Hematopoietic multipotent progenitor cell treated with erythropoietin and hydrocortisone succinate and interleukin-3 and kit ligand, for 8 days (in vitro differentiated cells): ENCODE results near the gene TOM1.
A peak's percentile ranks its signal among the peaks of the same experiment; 100 is the strongest.
"Not testable (repeated sequence)": the region's sequence is repeated elsewhere in the genome, so short reads cannot be mapped to it uniquely, and the experiment has no call there.

ENCODE experiments used
- DNase-seq: peaks from one replicate; pipeline ENCODE4 v3.0.0-alpha.2; 2015

TOM1 gene

DNA sequence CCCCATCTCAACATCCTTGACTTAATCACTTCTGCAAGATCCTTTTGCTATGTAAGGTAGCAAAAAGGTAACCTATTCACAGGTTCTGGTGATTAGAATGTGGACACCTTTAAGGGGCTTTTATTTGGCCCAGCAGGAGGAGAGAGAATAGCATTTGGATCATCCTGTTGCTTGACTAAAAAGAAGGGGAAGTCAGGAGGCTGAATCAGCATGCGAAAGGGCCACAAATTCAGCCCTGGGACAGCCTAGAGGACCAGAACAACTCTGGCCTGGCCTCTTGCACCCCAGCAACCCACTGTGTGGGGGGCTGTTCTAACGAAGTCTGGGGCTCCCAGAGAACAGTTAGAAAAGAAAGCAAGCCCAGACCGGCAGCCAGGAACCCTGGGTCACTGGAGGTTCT, 78.0 kb downstream of the TOM1 start:
- DNase-seq = no peak

DNA sequence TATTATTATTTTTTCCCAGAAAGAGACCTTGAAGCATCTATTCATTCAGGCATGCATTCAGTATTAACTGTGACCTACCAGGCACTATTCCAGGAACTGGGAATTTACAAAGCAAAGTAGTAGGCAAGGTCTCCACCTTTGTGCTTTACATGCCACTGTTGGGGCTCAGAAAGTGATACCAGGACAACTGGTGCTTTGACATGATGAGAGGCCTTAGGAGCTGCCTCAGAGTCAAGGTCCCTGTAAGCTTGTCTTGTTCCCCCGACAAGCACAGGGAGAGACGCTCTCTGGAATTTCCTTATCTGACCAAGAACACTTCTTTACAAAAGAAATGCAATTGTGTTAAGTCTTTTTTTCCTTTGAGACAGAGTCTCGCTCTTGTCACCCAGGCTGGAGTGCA, 78.9 kb downstream of the TOM1 start:
- DNase-seq = no peak

DNA sequence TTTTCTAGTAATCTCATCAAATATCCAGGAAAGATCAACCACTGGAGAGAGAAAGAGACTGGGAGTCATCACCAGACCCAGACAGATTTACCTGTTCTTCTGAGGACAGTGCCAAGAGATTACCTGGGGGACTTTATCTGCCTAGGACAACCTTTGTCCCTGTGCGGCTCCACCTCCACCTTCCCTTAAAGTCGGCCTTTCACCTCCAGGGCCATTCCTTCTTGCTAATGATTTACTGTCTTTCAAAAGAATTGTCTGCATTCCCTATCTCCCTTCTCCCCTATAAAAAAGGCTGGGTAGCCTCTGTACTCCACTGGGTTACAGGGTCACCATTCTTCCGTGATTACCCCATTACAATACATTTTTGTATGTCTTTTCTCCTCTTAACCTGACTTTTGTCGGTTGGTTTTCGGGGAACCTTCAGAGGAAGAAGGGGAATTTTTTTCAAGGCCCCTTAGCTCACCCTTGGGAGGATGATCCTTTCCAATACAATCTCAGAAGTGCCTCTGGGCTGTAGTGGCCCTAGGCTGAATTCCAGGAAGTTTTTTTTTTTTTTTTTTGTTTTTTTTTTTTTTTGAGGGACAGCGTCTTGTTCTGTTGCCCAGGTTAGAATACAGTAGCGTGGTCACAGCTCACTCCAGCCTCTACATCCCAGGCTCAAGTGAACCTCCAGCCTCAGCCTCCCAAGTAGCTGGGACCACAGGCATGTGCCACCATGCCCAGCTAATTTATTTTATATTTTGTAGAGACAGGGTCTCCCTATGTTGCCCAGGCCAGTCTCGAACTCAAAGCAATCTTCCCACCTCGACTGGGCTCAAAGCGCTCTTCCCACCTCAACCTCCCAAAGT, 79.7 kb downstream of the TOM1 start:
- no peak for DNase-seq

DNA sequence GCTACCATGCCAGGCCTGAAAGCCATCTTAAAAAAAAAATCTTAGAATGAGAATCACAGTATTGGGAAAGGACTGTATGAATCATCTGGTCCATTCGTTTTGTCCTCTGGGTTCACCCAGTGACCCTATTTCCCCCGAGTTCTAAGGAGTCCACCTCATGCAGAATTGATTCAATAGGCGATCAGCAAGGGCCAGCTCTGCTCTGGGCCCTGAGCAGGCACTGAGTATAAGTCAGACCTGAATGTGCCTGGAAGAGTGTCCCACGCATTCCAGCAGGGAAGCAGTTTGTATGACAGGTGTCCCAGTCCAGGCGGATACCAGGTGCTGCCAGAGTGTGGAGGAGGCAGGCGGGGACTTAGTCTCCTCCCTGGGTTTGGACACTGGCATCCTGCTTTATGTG, 80.3 kb downstream of the TOM1 start:
- no peak for DNase-seq

DNA sequence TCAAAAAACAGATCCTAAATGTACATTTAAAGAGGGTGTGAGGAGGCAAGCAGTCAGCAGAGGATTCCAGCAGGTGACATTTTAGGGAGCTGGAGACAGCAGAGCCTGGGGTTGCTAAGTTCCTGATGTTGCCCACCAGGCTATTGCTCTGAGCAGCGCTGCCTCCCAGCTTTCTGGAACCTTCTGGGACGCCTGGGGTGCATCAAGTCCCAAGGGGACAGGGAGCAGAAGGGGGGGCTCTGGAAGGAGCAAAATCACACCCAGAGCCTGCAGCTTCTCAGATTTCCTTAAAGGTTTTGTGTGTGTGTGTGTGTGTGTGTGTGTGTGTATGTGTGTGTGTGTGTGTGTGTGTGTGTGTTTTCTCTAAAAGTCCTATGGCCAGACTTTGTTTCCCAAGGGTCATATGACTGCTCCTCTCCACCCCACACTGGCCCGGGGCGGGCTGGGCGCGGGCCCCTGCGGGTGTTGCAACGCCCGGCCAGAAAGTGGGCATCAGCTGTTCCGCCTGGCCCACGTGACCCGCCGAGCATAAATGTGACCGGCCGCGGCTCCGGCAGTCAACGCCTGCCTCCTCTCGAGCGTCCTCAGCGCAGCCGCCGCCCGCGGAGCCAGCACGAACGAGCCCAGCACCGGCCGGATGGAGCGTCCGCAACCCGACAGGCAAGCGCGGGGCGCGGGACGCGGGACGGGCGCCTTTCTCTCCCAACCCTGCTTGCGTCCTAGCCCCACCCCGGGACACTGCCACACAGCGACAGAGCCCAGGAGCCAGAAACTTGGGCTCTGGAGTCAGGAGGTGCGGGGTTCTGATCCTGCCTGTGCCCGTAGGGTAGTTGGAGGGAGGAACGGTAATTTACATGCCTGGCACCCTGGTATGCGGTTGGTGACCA, 81.1 kb downstream of the TOM1 start, which contains the start of gene HMOX1:
HMOX1 (plus strand) TSS at position 560 of the 887 bp plus-strand sequence; CDS start at position 638, 78 bp downstream.
- DNase-seq = peak; percentile 67

DNA sequence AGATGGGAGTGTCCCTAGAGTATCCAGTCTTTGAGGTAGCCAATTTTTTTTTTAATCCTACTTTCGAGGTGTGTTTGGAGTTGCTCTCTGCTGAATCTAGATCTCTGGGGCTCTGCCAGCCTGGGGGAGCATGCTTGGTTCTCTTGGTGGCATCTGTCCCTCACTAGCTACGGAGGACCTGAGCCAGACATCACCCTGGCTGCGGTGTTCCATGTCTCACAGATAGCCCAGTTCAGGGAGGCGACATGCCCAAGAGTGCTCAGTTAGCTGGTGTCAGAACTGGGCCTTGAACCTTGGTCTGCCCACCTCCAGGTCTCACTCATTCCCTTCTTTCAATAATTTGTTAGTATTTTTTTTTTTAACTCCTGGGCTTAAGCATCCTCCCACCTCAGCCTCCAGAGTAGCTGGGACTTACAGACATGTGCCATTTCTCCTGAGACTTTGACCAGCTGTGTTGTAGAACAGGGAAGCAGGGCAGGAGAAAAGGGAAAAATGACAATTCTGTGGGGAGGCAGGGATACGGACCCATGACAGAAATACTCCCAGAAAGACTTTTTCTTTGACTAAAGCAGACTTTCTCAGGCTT, 81.8 kb downstream of the TOM1 start:
- no peak for DNase-seq

DNA sequence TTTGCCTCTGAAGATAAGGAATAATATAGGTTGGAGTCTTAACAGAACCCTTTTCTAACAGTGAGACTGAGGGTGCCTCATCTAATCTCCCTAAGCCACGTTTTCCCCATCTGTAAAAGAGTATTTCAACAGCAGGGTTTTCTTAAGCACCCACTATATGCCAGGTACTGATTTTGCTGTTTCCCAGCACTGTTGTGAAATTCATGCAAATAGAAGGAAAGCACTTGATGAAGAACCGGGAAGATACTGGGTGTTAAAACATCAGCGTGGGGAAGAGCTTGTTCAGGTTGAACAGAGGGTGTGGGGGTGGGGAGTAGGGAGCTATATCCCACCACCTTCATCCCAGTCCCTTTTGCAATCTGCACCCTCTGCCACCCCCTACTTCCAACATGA, 84.0 kb downstream of the TOM1 start:
- no peak for DNase-seq

DNA sequence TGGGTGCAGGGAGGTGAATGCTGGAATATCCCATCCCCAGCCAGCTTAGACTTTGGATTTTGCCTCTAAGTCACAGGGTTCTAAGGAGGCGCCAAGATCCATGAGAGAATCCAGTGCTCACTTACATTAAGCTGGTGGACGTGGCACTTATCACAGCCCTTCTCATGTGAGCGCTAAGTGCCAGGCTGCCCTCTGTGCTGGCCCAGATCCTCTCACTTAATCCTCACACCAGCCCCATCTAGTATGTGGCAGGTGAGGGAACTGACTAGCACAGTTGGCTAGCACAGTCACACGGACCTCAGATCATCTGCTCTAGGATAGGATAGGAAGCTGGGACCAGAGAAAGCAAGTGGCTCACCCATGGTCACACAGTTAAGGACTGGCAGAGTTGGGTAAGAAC, 84.8 kb downstream of the TOM1 start:
- no peak for DNase-seq

DNA sequence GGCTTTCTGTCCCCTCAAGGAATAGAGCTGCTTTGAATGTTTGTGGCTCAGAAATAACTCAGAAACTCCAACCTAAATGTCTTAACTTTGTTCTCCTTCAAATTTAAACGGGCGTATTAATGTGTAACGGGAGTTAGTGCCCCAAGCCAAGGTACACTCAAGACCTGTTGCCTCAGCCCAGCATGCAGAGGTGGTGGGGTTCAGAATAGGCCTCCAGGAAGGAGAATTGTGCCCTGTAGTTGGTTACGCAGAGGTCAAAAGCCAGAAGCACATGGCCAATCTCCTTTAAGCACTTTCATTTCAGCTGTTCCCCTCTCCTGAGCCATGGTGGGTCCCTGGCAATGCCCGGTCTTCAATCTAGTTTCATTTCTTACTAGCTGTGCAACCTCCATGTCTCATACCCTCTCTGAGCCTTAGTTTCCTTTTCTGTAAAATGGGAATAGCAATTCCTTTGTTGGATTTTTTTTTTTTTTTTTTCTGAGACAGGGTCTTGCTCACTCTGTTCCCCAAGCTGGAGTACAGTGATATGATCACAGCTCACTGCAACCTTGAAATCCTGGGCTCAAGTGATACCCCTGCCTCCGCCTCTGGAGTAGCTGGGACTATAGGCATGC, 85.4 kb downstream of the TOM1 start:
- DNase-seq = no peak

DNA sequence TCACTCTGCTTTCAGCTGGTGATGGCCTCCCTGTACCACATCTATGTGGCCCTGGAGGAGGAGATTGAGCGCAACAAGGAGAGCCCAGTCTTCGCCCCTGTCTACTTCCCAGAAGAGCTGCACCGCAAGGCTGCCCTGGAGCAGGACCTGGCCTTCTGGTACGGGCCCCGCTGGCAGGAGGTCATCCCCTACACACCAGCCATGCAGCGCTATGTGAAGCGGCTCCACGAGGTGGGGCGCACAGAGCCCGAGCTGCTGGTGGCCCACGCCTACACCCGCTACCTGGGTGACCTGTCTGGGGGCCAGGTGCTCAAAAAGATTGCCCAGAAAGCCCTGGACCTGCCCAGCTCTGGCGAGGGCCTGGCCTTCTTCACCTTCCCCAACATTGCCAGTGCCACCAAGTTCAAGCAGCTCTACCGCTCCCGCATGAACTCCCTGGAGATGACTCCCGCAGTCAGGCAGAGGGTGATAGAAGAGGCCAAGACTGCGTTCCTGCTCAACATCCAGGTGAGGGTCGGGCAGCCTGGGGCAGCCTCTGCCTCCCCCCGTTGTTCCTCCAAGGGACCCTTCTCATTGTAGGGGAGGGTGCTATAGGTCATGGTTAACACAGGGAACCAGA, 87.1 kb downstream of the TOM1 start:
- DNase-seq = no peak

DNA sequence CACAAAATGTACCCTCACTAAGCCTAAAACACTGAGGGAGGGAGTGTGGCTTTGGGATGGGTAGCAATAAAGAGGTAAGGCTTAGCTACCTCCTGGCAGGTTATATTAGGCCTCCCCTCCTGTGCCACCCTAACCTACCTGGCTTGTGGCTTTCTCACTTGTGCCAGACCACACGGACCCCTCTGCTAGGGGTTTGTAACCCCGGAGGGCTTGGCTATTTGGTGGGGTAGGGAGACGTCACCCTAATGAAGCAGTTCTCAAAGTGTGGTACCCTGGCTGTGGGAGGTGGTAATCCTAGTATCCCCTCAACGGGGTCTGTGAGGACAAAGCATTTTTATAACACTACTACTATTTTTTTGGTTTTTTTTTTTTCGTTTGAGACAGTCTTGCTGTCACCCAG, 91.2 kb downstream of the TOM1 start:
- no peak for DNase-seq

DNA sequence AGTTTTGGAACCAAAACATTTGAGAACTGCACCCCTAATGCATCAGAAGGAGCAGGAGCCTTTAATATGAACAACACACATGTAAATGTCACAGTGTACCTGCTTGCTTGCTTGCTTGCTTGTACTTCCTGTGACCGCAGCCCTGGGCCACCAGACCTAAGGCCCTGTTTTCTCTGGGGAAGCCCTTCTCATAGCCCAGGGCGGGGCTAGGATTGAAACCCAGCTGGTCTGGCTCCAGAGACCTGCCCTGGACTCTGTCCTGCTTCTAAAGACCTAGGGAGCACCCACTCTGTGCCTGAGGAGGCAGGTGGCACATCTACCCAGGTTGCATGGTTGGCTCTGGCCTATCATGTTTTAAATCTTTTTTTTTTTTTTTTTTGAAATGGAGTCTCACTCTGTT, 92.7 kb downstream of the TOM1 start:
- no peak for DNase-seq

DNA sequence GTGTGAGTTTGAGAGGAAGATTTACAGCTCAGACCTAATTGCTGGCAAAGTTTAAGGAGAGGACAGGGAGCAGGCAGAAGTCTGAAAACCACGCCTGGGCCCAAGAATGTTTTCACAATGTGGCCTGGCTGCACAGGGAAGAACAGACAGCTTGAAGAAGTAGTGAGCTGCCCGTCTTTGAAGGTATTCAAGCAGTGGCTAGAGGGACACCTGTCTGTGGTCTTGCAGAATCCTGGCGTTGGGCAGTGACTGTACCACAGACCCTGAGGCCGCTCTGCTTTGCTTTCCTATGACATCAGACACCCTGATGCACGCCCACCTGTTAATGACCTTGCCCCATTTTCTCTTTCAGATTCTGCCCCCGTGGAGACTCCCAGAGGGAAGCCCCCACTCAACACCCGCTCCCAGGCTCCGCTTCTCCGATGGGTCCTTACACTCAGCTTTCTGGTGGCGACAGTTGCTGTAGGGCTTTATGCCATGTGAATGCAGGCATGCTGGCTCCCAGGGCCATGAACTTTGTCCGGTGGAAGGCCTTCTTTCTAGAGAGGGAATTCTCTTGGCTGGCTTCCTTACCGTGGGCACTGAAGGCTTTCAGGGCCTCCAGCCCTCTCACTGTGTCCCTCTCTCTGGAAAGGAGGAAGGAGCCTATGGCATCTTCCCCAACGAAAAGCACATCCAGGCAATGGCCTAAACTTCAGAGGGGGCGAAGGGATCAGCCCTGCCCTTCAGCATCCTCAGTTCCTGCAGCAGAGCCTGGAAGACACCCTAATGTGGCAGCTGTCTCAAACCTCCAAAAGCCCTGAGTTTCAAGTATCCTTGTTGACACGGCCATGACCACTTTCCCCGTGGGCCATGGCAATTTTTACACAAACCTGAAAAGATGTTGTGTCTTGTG, 93.7 kb downstream of the TOM1 start:
- DNase-seq = no peak

DNA sequence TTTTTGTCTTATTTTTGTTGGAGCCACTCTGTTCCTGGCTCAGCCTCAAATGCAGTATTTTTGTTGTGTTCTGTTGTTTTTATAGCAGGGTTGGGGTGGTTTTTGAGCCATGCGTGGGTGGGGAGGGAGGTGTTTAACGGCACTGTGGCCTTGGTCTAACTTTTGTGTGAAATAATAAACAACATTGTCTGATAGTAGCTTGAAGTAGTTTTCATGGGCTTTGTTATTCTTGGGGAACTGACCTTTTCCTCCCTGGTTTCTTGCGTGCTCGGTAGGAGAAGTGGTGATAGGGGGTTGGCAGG, 94.3 kb downstream of the TOM1 start:
- no peak for DNase-seq

DNA sequence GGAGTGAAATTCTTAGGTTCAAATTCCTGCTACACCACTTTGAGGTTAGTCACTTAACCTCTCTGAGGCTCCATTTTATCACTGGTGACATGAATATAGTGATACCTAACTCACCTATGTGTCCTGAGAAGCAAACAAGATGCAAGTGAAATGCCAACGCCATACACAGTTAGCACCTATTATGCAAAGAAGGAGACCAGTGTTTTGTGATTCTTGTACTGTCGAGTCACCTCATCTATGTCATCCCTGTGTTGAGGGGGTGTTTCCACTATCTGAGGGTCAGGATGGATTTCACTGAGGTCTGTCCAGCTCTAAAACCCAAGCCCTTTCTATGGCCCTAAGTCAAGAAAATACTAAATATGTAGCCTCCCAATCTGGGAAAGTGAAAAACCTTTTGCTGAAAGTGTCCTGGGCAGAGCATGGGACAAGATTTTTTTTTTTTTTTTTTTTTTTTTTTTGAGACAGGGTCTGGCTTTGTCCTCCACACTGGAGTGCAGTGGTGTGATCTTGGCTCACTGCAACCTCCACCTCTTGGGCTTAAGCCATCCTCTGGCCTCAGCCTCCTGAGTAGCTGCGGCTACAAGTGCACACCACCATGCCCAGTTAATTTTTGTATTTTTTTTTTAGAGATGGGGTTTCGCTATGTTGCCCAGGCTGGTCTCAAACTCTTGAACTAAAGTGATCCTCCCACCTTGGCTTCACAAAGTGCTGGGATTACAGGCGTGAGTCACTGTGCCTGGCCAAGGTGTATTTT, 95.3 kb downstream of the TOM1 start:
- no peak for DNase-seq

DNA sequence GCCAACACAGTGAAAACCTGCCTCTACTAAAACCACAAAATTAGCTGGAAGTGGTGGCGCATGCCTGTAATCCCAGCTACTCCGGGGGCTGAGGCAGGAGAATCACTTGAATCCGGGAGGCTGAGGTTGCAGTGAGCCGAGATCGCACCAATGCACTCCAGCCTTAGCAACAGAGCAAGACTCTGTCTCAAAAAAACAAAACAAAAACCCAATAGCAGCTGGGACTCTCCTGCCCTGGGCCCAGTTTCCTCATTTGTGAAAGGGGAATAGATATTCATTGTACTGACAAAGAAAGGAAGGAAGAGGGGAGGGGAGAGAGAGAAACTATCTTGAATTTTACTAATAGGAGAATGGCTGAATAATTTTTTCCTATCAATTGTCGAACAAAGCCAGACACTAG, 96.9 kb downstream of the TOM1 start:
- DNase-seq = not testable (repeated sequence)

DNA sequence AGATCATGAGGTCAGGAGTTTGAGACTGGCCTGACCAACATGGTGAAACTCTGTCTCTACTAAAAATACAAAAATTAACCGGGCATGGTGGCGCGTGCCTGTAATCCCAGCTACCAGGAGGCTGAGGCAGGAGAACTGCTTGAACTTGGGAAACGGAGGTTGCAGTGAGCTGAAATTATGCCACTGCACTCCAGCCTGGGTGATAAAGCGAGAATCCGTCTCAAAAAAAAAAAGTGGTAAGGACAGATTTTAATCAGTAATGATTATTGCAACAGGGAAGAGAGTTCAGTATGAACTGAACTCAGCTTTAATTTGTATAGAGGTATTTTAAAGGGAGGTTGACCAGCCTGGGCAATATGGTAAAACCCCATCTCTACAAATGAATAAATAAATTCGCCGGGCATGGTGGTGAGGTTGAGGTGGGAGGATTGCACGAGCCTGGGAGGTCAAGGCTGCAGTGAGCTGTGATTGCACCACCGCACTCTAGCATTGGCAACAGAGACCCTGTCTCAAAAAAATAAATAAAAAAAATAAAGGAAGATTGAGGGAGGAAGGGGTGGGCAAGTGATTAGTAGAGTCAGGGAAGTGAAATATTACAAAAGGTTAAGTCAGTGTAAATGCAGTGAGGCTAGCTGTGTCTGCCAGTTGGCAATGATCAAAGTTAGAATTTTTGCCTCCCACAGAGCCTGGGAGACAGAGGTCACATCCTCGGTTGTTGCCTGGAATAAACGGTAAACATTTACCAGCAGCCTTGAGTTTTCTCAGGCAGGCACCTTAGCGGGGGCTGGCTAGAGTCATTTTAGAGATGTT, 97.6 kb downstream of the TOM1 start:
- DNase-seq = no peak
